GM10266 (cell line): Measurements from ENCODE around the gene MTHFSD.

Source experiments
- DNase-seq: peaks from one replicate; pipeline ENCODE4 v3.0.0; 2012; ENCODE audit errors: extremely low spot score
- TF ChIP-seq, protein P1 (sequence below): IDR thresholded peaks from 2 replicates; pipeline ENCODE4 v1.5.1; 2012; ENCODE audit warnings: mild to moderate bottlenecking, low read depth; ENCODE audit not compliant: control insufficient read depth, insufficient read depth; ENCODE audit errors: missing control alignments

The MTHFSD gene

GRCh38 chr16:86508947-86509758, 45.9 kb downstream of the MTHFSD start:
- TF ChIP-seq, protein P1, sequence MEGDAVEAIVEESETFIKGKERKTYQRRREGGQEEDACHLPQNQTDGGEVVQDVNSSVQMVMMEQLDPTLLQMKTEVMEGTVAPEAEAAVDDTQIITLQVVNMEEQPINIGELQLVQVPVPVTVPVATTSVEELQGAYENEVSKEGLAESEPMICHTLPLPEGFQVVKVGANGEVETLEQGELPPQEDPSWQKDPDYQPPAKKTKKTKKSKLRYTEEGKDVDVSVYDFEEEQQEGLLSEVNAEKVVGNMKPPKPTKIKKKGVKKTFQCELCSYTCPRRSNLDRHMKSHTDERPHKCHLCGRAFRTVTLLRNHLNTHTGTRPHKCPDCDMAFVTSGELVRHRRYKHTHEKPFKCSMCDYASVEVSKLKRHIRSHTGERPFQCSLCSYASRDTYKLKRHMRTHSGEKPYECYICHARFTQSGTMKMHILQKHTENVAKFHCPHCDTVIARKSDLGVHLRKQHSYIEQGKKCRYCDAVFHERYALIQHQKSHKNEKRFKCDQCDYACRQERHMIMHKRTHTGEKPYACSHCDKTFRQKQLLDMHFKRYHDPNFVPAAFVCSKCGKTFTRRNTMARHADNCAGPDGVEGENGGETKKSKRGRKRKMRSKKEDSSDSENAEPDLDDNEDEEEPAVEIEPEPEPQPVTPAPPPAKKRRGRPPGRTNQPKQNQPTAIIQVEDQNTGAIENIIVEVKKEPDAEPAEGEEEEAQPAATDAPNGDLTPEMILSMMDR, result no peak
- no peak for DNase-seq

- no peak for DNase-seq
- TF ChIP-seq, protein P1, result no peak
Measured at GRCh38 chr16:86508028-86508946, 46.7 kb downstream of the MTHFSD start.

GRCh38 chr16:86507173-86508027, 47.6 kb downstream of the MTHFSD start:
- TF ChIP-seq, protein P1, result no peak

DNA sequence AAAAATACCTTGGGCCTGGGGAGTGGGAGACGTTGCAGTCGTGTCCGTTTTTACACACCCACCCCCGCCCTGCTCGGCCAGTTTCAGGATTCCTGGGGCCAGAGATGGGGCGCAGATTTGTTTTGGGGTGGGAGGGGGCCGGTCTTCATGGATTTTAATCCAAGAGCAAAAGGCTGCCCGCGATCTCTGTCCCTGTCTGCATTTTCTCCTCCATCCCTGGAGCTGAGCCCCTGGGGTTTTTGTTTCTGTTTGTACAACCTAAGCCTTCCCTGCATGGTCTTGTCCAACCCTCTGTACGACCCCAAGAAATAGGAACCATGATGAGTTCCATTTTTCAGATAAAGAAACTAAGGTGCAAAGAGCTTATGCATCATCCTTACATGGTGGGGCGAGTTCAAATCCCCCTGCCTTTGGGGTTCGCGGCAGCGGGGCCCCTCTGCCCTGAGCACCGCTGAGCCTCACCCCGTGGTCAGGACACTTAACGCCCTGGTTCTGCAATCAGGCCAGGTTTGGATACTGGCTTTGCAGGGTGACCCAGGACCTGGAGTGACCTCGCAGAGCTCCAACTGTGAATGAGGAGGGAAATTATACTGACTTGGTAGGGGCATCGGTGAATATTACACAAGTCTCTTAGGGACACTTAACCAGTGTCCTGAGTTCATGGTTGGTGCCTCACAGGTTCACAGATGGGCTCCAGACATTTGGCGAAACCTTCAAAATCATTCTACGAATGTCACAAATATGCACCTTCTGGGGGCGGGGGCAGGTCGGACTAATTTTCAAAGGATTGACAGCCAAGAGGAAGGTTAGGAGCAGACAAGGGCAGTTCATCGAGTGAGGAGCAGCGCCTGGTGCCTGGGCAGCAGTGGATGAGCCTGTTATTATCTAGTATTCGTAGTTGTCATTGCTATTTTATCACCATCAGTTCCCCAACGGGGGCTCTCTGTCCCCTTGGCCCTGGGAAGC, 48.9 kb downstream of the MTHFSD start:
- TF ChIP-seq, protein P1, result no peak
- DNase-seq, result no peak

More at GRCh38 chr16:86507173-86508027, 47.6 kb downstream of the MTHFSD start:
- DNase-seq, result no peak

- DNase-seq, result no peak
- TF ChIP-seq, protein P1, result no peak
Measured at GRCh38 chr16:86505185-86505898, 49.7 kb downstream of the MTHFSD start.
